NCI-H460 (cell line): ENCODE measurements around the gene MXD4. TPM values are rescaled to one million over a fixed set of nuclear protein-coding genes. Genes with fewer than 3 reads are reported as not detected.

ENCODE experiments used
- DNase-seq: peaks from one replicate; pipeline ENCODE4 v3.0.0-alpha.2; 2016; ENCODE audit warnings: low read depth; ENCODE audit errors: extremely low read depth
- polyA plus RNA-seq: library from polyadenylated mRNA; depleted of rRNA; stranded (reverse); fragments of >200 nt; gene quantifications from 2 replicates; pipeline ENCODE4 v1.2.3, GENCODE V29; 2014; cell fraction: nucleus; rRNA removed
- total RNA-seq: library from RNA; depleted of rRNA; stranded (reverse); fragments of >200 nt; shearing (Covaris generic); gene quantifications from 2 replicates; pipeline ENCODE4 v1.2.3, GENCODE V29; 2014; rRNA removed

The MXD4 gene, protein sequence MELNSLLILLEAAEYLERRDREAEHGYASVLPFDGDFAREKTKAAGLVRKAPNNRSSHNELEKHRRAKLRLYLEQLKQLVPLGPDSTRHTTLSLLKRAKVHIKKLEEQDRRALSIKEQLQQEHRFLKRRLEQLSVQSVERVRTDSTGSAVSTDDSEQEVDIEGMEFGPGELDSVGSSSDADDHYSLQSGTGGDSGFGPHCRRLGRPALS
- total RNA-seq: 8.6 and 12.8 TPM in 2 replicates
- 15.7 and 19.3 TPM in 2 replicates for polyA plus RNA-seq

DNA sequence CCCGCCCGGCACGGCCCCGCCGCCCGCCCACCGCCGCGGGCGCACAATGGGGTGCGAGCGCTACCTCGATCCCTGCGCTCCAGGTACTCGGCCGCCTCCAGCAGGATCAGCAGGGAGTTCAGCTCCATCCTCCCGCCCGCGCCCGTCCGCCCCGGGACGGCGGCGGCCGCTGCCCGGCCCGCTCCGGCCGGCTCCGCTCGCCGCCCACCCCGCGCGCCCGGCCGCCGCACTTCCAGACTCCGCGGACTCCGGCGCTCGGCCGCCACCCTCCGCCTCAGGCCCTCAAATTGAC is at the start of gene MXD4:
Gene MXD4, minus strand, starts transcription at position 257 of the 292 bp plus-strand sequence. Its CDS starts 129 bp downstream, at position 128.
- no peak for DNase-seq

DNA sequence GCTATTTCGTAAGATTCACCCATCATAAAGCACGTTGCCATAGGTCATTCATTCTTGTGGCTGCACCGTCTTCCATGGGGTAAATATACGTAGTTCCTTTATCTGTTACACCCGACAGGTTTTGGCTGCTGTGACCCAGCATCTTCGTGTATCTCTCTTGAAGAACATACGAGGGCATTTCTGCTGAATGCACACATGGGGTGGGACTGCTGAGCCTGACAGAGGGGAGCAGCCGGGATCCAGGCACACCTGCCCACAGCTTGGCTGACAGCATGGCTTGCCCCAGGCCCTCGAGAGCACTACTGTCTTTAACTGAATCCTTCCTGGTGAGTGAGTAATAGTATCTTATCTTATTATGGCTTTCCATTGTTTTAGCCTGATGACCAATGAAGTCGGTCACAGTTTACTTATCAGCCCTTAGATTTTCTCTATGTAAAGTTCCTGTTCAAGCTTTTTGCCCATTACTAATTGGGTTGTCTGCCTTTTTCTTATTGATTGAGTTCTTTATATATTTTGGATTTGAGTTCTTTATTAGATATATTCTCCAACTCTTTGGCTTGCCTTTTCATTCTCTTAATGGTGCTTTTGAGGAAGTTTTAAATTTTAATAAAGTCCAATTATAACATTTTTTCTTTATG is 45.0 kb upstream of the MXD4 start:
- DNase-seq: no peak

DNA sequence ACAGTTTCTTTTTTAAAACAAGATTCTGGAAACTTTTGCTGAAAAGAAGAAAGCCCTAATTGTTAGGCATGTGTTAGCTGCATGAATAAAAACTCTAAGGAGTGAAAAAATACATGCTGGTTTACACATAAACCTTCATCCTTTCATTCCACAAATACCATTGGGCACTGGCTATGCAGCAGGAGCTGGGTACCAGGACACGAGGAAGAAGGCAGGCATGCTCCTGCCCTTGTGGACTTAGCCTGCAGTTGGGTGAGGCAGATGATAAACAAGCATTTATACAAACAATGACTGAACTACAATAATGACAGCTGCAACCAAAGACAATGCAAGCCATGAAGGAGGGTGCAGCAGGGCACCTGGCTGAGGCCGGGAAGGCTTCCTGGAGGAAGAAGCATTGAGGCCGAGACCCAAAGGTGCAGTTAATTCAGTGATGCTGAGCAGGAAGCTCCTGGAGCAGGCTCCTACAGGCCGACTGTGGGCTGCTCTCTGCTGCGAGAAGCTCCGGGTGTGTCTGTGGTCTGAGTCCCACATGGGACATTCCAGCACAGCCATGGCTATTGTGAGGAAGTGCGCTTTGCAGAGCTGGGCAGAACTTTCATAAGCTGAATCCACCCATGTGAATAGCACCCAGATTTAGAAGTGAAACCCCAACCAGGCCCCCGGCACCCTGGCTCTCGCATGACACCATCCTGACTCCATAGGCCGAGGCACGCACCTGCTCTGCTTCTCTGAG is 44.0 kb upstream of the MXD4 start:
- DNase-seq: no peak

DNA sequence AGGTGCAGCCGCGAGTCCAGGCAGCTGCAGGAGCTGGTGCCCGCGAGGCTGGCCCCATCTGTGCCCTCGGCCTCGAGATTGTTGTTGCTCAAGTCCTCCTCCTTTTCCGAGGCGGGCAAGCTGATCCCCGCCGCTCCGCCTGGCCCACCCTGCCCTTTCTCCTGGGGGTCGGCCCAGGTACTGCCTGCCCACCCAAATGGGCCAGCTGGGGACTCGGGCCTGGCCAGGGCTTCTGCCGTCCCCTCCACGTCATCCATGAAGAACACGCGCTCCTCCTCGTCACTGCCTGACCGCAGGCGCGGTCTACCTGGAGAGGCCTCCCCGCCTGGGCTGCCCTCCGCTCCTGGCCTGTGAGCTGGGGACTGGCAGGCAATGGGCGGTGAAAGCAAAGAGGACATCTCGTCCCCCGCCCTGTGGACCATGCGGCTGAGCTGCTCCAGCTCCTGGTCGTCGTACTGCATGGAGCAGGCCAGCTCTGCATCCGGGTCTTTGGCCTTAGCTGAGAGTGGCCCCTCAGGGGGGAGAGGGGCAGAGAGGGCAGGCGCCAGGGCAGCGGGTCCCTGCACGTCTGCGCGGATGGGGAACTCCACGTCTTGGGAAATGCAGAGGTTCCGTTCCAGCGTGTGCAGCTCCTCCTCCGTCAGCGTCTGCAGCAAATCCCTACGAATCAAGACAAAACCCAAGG is 43.1 kb upstream of the MXD4 start:
- no peak for DNase-seq

DNA sequence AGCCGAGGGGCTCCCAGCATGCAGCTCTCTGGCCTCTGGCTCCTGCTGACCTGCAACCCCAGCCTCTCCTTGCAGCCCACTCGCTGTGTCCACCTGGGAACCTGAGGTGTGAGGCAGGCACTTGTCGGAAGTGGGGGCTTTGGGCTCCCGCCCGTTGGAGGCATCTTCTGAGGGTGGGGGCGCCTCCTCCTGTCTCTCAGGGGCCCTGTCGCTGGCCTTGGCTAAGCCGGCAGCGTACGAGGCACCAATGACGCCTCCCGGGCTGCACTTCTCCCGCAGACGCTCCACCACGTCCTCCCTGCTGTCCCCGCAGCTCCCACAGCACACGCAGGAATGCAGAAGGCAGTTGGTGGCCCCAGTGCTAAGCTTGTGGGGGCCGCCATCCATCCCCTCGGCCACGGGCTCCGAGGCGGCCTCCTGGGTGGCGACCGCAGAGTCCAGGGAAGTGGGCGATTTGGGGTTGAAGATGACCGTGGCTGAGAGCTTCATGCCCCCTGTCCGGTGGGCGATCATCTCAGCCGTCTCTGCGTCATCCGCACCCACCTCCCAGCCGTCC is 42.5 kb upstream of the MXD4 start:
- no peak for DNase-seq

DNA sequence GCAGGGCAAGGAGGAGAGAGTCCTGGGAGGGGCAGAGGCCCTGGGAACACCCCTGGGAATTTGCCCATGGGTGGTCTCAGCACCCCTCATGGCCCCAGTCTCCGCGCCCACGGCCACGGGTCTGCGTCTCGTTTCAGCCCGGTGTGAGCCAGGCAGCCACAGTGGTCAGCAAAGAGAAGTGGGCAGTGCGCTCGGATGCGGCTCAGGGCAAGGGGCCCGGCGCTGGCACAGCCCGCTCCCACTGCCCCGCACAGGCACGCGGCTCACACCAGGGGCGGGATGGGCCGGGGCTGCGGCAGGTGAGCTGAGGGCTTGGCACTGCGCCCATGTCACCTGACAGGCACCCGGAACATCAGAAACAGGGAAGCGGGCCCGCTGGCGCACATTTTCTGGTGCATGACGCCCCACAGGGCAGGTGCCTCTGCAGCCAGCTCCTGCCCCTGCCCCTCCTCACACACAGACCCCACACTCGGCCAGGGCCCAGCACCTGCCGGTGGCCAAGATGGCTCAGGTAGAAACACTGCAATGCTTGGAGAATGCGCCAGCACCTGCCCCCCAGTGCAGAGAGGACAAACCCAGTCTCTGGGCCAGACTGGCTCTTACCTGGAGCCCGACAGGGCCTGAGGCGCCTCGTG is 41.9 kb upstream of the MXD4 start:
- DNase-seq: no peak

DNA sequence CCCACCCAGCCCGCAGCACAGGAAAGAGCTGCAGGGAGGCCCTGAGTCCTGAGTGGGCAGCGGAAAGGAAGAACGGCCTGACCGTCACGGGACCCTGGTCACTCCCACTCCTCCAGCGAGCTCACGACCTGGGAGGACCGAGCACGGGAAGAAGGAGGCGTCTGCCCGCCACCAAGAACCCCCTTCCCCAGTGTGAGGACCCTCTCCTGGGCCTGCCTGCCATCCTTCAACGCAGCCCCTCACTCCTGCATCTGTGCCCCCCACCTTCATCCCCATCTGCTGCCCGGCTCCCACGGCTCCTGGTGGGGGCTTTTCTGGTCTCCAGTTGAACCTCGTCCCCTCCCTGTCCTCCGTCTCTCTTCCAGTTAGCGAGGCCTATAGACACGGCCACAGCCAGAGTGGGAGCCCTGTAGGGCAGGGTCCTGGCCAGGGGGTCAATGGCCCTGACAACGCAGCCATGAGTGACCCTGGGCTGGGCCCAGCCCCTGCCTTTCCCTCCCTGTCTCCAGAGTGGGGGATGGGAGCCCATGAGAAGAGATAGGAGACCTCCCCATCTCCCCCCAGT is 41.3 kb upstream of the MXD4 start:
- DNase-seq: no peak

DNA sequence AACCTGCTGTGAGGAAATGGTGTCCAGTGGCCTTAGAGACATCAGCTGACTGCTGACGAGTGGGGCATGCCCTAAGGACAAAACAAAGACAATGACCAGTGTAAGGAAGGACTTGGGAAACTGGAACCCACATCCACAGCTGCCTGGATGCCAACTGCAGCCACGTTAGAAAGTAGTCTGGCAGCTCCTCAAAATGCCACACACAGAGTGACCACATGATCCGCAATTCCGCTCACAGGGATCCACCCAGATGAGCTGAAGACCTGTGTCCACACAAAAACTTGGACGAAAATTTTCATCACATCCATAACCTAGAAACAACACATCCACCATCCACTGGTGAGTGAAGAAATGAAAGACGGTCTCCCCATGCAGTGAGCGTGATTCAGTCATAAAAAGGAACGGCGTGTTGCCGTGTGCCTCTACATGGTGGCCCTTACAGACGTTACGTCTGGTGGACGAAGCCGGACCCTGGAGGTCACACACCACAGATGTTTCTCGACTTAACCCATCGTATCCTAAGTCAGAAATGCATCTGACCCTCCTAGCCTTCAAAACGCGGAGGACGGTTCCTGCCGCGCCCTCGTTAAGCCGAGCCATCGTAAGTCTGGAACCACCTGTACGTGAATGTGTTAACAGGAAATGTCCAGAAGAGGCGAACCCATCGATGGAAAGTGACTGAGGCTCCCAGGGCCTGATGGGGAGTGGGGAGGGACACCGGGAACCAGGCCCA is 40.6 kb upstream of the MXD4 start:
- DNase-seq: no peak

DNA sequence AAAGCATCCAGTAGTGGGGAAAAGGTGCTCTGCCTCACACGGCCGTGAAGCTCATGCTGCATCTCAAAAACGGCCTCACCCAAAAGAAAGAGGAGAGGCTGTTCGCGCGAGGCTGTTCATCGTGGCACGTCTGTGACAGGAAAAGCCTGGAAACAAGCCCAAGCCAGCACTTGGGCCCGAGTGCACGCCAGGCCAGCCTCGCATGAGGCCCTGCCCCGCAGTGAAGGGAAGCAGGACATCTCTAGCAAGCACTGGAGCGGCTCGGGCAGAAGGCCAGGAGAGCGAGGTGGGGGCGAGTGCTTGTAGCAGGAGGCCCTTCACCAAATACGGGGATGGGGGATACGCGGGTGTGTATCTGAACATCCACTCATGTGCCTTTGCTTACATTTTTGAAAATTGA is 39.9 kb upstream of the MXD4 start:
- no peak for DNase-seq

DNA sequence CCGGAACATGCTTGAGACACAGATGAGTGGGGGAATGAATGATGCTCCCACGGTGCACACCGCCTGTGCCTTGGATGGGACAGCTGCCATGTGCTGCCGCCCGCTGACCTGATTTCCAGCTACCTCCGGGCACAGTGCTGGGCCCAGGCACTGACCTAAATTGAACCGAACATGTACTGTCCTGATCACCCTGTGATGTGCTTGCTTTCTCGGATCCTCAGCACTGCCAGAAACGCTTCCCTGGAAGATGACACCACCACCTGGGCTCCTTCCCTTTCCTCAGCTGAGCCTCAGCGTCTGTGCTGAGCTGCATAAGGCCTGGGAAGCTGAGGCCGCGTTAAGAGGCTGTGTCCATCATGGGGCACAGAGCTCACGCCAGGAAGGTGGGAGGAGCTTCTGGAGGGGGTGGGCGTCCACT is 39.3 kb upstream of the MXD4 start:
- no peak for DNase-seq

DNA sequence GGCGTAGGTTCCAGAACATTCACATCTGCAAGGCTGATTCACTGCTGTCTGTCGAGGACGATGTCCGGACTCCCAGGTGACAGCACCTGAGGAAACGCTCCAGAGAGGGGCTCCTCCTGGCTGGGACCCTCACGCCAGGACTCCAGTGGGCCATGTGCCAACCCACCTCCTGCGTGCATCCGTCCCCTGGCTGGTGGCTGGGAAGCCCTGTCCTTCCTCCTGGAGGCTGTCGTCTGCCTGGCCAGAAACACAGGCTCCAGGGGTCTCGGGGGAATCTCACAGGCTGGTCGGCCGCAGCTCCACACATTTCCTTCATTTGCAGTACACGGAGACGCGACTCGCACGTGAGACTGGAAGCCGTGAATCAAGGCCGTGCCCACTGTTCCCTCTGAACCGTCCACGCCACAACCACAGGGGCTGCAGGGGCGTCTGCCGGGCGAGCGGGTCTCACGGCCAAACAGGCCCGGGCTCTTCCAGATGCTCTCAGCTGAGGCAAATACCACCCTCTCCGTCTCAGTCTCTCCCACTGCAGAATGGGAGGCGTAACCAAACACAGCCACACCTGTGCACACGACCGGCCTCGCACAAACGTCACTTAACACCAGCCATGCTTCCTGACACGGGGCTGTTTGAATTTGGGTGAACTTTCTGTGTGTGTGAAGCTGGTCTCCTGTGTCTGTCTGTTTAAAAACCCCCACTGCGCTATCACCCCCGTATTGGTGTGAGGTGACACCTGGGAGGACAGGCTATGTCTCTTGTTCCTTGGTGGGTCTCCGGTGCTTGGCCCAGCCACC is 38.7 kb upstream of the MXD4 start:
- no peak for DNase-seq

DNA sequence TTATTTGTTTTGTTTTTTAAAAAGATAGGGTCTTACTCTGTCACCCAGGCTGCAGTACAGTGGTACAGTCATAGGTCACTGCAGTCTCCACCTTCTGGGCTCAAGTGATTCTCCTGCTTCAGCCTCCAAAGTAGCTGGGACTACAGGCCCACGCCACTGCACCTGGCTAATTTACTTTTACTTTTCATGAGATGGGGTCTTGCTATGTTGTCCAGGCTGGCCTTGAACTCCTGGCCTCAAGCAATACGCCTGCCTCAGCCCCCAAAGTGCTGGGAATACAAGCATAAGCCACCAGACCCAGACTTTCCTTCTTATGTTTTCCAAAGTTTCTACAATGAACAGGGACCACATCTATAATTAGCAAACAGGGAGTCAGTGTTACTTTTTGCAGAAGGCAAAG is 37.9 kb upstream of the MXD4 start:
- no peak for DNase-seq

DNA sequence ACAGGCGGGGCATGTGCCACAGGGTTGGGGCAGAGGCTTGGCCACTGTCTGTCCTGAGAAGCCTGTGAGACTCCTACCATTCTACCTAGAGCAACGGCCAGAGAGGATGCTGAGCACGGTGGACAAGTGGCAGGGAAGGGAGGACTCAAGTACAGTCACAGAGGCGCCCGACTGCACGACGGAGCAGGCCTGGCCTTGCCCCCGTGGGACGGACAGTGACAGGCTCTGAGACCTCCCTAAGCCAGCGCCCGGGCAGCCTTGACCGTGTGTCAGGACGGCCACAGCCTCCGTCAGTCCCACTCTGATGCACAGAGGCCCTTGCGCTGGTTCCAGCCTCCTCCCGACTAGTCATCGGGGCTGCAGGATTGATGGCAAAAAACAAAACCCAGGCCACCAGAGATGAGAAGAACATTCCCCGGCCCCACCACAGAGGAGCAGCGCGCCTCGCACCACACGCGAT is 36.7 kb upstream of the MXD4 start:
- no peak for DNase-seq

DNA sequence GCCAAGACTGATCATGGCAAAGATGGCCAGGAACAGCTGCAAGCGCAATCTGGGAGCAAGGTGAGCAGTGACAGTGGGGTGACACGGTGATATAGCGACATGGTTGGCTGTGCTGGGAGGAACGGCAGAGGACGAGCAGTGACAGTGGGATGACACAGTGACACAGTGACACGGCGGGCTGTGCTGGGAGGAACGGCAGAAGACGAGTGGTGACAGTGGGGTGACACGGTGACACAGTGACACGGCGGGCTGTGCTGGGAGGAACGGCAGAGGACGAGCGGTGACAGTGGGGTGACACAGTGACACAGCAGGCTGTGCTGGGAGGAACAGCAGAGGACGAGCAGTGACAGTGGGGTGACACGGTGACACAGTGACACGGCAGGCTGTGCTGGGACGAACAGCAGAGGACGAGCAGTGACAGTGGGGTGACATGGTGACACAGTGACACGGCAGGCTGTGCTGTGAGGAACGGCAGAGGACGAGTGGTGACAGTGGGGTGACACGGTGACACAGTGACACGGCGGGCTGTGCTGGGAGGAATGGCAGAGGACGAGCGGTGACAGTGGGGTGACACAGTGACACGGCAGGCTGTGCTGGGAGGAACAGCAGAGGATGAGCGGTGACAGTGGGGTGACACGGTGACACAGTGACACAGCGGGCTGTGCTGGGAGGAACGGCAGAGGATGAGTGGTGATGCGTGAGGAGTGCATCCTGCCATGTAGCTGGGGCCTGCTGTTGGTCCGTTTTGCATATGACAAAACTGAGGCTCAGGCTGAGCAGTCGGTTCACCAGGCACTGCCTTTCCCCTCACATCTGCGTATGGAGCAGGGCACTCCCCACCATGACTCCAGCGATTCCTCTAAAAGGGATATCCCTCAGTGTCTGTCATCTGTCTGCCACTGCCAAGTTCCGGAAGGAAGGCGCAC is 36.0 kb upstream of the MXD4 start:
- DNase-seq: no peak

DNA sequence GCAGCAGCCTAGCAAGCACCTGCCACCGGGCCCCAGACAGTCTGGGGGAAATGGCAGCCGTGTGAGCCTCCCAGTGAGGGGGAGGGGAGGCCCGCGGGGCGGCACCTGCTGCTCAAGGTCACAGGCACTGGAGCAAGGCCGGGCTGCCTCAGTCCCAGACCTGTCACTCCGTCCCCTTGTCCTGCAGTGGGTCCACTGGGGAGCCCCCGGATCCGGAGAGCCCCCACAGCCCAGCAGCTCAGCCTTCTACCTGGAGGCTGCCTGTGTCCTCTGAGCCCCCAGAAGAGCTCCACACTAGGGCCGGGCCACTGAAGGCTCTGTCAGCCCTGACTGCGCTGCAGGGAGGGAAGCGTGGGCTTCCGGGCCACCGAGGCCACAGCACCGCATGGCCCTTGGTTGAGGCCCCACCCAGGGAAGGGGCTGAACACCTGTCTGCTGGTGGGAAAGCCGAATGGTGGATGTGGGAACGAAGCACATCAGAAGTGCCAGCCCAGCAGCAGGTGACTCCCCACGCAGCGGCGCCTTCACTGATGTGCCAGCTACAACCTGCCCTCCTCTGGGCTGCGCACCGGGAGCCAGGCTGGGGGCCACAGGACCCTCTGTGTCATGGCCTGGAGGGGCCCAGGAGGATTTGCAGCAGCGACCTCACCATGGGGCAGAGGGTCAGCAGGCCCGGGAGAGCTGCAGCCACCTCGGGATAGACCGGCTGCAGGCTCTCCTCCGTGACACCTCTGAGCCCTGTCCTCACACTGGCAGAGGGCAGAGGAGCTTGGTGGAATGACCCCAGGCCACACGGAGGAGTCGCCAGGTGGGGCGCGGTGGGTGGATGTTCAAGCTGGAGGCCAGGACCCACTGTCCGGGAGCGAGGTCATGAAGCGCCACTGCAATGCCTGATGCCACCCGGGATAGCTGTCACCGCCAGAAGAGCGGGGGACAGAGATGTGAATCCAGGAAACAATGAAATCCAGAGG is 35.0 kb upstream of the MXD4 start:
- no peak for DNase-seq

DNA sequence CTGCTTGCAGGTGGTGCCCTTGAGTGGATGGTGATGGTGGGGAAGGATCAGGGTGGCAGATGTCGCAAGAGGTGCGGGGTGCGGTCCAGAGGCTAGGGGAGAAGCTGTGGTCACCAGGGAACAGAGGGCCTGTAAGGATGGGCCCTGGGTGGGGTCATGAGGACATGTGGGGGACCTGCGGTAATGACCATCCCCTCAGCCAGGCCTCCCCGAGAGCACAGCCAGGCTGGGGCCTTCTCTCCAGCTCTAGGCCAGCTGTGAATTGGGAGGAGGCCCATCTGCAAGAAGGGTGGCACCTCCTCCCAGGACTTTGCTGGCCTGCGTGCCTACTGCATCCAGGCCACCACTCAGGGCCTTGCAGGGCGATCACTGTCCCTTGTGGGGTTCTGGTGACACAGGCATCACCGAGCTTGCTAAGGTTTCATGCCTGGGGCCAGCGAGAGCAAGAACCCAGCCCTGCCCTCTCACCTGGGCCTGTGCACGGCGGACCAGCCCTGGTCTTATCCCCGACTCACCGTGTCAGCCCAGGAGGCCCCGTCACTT is 34.1 kb upstream of the MXD4 start:
- DNase-seq: no peak
